GM12878 (cell line): ENCODE data around the gene FAM174A. TPM values are rescaled to one million over a fixed set of nuclear protein-coding genes. Genes with fewer than 3 reads are reported as not detected.

Source experiments
- ATAC-seq: fragments of 200-7000 bp; cut with Tn5 transposase; 3 replicates; pipeline ENCODE4 v1.9.1; 2020; ENCODE audit warnings: mild to moderate bottlenecking, moderate library complexity
- BruUV-seq: library from RNA; stranded (reverse); fragments of 400-500 nt; replicated peaks from 2 replicates; lab custom pipeline; 2021; lab: Mats Ljungman, UMichigan
- CTCF ChIA-PET: fragments of 300-600 bp; sonication (Branson Sonifier 250); formaldehyde crosslinking; extraction: SDS; loops from one replicate; lab custom pipeline; 2021; ENCODE audit warnings: inconsistent platforms; lab: Yijun Ruan, JAX
- POLR2A ChIA-PET: fragments of 350-600 bp; formaldehyde crosslinking; extraction: SDS; loops from one replicate; lab custom pipeline; 2021; ENCODE audit warnings: inconsistent platforms; lab: Charles Lee
- RAD21 ChIA-PET: fragments of 300-600 bp; sonication (Branson Sonifier 250); formaldehyde crosslinking; loops from one replicate; lab custom pipeline; 2023; ENCODE audit warnings: antibody characterized with exemption; ENCODE audit not compliant: unreplicated experiment; lab: Charles Lee
- SMC1A ChIA-PET: fragments of 300-600 bp; sonication (Branson Sonifier 250); formaldehyde crosslinking; loops from one replicate; lab custom pipeline; 2023; ENCODE audit not compliant: unreplicated experiment, uncharacterized antibody; lab: Charles Lee
- DNase-seq: peaks from one replicate; pipeline ENCODE4 v3.0.0-alpha.2; 2011; ENCODE audit warnings: low read depth, low spot score
- FAIRE-seq: peaks from 3 replicates; lab custom pipeline; 2011; peaks lifted over from hg19 to GRCh38; lab: Jason Lieb, UNC
- H2AFZ ChIP-seq: 2 replicates; pipeline ENCODE4 v1.6.0; 2011; ENCODE audit warnings: low read depth, low read length, control low read depth; ENCODE audit not compliant: control insufficient read depth
- H3K27ac ChIP-seq: 2 replicates; pipeline ENCODE4 v1.5.1; 2011; ENCODE audit warnings: control low read depth; ENCODE audit not compliant: control insufficient read depth, insufficient read depth
- H3K27me3 ChIP-seq, 2 experiments: replicated peaks in 1 of 2; 2 replicates each; pipeline versions ENCODE4 v1.6.0 to v1.6.1; 2011; ENCODE audit warnings: low read length in 1 of 2; ENCODE audit not compliant: control insufficient read depth in 2 of 2, insufficient read depth in 2 of 2
- H3K36me3 ChIP-seq, 2 experiments: 2 replicates each; pipeline ENCODE4 v1.5.1; 2011; ENCODE audit warnings: low read length in 1 of 2; ENCODE audit not compliant: control insufficient read depth in 2 of 2, insufficient read depth in 2 of 2
- H3K4me1 ChIP-seq: 2 replicates; pipeline ENCODE4 v1.6.1; 2011; ENCODE audit warnings: mild to moderate bottlenecking, low read length, moderate library complexity, mixed read lengths; ENCODE audit not compliant: control insufficient read depth, insufficient read depth
- H3K4me2 ChIP-seq: 2 replicates; pipeline ENCODE4 v1.6.0; 2011; ENCODE audit warnings: control low read depth; ENCODE audit not compliant: control insufficient read depth, insufficient read depth
- H3K4me3 ChIP-seq: fragments of 200-600 bp; sonication (generic); 2 replicates; pipeline ENCODE4 v1.5.1; 2016
- H3K79me2 ChIP-seq: 2 replicates; pipeline ENCODE4 v1.6.0; 2011; ENCODE audit warnings: low read length; ENCODE audit not compliant: control insufficient read depth, insufficient read depth
- H3K9ac ChIP-seq: 2 replicates; pipeline ENCODE4 v1.8.0; 2011; ENCODE audit warnings: low read length, control low read depth, mixed read lengths; ENCODE audit not compliant: control insufficient read depth, insufficient read depth
- H3K9me3 ChIP-seq: replicated peaks from 3 replicates; pipeline ENCODE4 v1.5.1; 2011; ENCODE audit warnings: mild to moderate bottlenecking, low read length; ENCODE audit not compliant: control insufficient read depth, insufficient read depth
- H4K20me1 ChIP-seq: 2 replicates; pipeline ENCODE4 v1.6.0; 2011; ENCODE audit not compliant: control insufficient read depth, insufficient read depth
- FOXM1 ChIP-seq: IDR thresholded peaks from 2 replicates; pipeline ENCODE4 v1.6.1; 2012; ENCODE audit warnings: low read depth, mild to moderate bottlenecking, inconsistent platforms, low read length, moderate library complexity
- HDAC2 ChIP-seq: fragments of 200-600 bp; sonication (generic); IDR thresholded peaks from 2 replicates; pipeline ENCODE4 v1.6.1; 2017
- IKZF1 ChIP-seq: fragments of 450-650 bp; conservative IDR thresholded peaks from 2 replicates; pipeline ENCODE4 v1.6.1; 2017; ENCODE audit warnings: antibody characterized with exemption, mild to moderate bottlenecking
- RAD51 ChIP-seq: fragments of 450-650 bp; IDR thresholded peaks from 2 replicates; pipeline ENCODE4 v1.6.1; 2016; ENCODE audit warnings: moderate library complexity, mild to moderate bottlenecking, inconsistent platforms
- RUNX3 ChIP-seq: IDR thresholded peaks from 2 replicates; pipeline ENCODE4 v1.6.1; 2012; ENCODE audit warnings: low read length, inconsistent platforms
- WGBS: methylation state at CpG from one replicate; pipeline ENCODE4 v1.1.6; 2016; ENCODE audit warnings: low lambda C conversion rate; ENCODE audit not compliant: insufficient replicate concordance, insufficient coverage; ENCODE audit errors: missing lambda C conversion rate; 5-methylcytosine and 5-hydroxymethylcytosine counted together
- in situ Hi-C: fragments of 300-500 bp; cut with MboI; formaldehyde crosslinking; loops from 9 replicates; pipeline ENCODE4 v1.14.3; 2018; ENCODE audit warnings: mixed read lengths
- intact Hi-C: fragments of 100-400 bp; cut with micrococcal nuclease; formaldehyde crosslinking; loops from one replicate; pipeline ENCODE4 v1.14.2; 2022; ENCODE audit not compliant: unreplicated experiment
- polyA plus RNA-seq, 11 experiments: library from polyadenylated mRNA; depleted of rRNA in 4 of 11; unstranded in 6 of 11; stranded (reverse) in 5 of 11; fragments of >200 nt; fragmentation: Nextera tagmentation in 4 of 11; fragmentation: Illumina TruSeq in 1 of 11; extraction: Ambion mirVana in 4 of 11; extraction: Trizol in 1 of 11; gene quantifications; 1 replicate in 1 of 11; 2 replicates in 10 of 11; pipeline versions ENCODE4 v1.2.1 to v1.2.3, GENCODE V29; 2011 to 2016; ENCODE audit warnings: inconsistent platforms in 2 of 11, missing spikeins in 2 of 11, low read depth in 1 of 11
- total RNA-seq, 4 experiments: library from RNA; depleted of rRNA in 3 of 4; stranded (reverse); fragments of >200 nt in 3 of 4; fragmentation: Illumina TruSeq in 1 of 4; extraction: Trizol in 1 of 4; gene quantifications; 2 replicates each; pipeline versions ENCODE4 v1.2.1 to v1.2.3, GENCODE V29; 2013 to 2021

FAM174A gene
- total and polyA plus RNA-seq, 10 of the 15 experiments (the other 5 are each of a cell fraction or from before 2014, with no cell fraction given) = 1.4 to 12.1 (median 6.0) TPM

DNA sequence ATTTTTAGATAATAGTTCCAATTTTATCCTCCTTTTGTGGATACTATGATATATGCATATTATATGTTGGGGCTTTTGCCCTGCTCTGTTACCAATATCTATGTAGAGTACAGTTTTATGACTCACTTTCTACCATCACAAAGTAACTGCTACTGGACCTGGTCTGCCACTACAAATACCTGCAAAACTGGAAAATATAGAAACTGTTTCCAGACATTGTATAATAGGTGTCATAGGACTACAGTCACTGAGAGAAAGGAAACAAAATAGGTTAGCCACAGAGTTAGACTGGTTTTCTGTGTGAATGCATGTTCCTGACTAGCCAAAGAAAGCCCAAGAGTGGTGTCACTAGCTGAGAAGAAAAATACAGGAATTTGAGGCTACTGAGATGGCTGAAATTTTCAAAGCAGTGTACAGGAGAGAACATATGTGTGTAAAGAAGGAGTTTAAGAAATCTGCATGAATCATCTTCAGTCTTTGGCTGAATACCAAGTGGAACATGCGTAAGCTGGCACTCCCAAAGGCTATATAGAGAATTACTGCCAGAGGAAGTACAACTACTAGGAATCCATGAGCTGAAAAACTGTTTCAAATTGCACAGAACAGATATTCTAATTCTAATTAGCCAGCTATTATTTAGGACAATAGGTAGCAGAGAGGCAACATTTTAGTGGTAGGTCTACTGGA is 29.0 kb upstream of the FAM174A start:
- RAD21 ChIA-PET = no interaction called here
- H3K27ac ChIP-seq = no peak overlapping the region
- TF ChIP-seq IKZF1 (no peak), FOXM1 (no peak), RAD51 (no peak), HDAC2 (no peak)
- H3K4me1 ChIP-seq = no peaks in the 10 kb centered on the region
- no peaks in the 10 kb centered on the region for H3K36me3 ChIP-seq
- ATAC-seq = no peak
- no peak overlapping the region for H2AFZ ChIP-seq
- H4K20me1 ChIP-seq = no peaks in the 10 kb centered on the region
- H3K79me2 ChIP-seq = no peaks in the 10 kb centered on the region
- in situ Hi-C loops = no loop called here
- CTCF ChIA-PET = interaction anchor here (0.6 kb wide), 1 partner anchor 94 kb away, joined by 3 read pairs; no protein-coding TSS in a partner anchor
- no TSS peak for BruUV-seq
- no peaks in the 10 kb centered on the region for H3K9me3 ChIP-seq
- no peak overlapping the region for H3K9ac ChIP-seq
- H3K27me3 ChIP-seq = no peaks in the 10 kb centered on the region
- POLR2A ChIA-PET = no interaction called here
- WGBS = 100% methylated on average over 1 of the region's 1 CpG
- H3K4me2 ChIP-seq = no peak overlapping the region
- no peak overlapping the region for H3K4me3 ChIP-seq
- no peak for DNase-seq
- intact Hi-C loops = no loop called here
- SMC1A ChIA-PET = no interaction called here
- no peak for FAIRE-seq

DNA sequence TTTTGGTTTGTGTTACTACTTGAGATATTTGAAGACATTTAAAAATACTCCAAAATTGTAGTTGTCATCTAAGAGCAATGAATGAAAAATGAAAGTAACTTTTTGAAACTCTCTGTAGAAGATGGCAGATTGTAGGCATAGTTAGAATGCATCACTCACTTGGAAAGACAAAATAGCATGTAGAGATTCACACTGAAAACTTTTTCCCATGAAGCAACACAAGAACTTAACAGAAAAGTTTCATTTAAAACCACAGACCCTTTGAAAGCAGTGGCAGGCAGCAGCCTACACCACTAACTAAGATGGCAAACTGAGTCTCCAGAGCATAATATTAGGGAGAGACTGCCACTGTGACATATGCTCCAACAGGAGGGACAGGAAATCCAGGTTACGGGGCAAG is 18.9 kb upstream of the FAM174A start:
- TF ChIP-seq FOXM1 = no peak
- no peak for TF ChIP-seq IKZF1
- TF ChIP-seq RUNX3 = peak; percentile 33; the same call in 1 of the 2 replicates
- CTCF ChIA-PET = no interaction called here

More for the DNA sequence above, 18.9 kb upstream of the FAM174A start:
- Histone ChIP-seq H3K27ac (peak overlapping the region; percentile 71; the same call in 1 of the 2 replicates), H3K4me3 (peak overlapping the region; percentile 25; the same call in 1 of the 2 replicates), H3K79me2 (no peaks in the 10 kb centered on the region), H3K9me3 (peaks cover 13% of the 10 kb centered on the region; the same call in 2 of the 3 replicates), H3K4me2 (peak overlapping the region; percentile 81), H3K36me3 (no peaks in the 10 kb centered on the region), H2AFZ (peak overlapping the region; percentile 79), H3K9ac (no peak overlapping the region; the same call in 1 of the 2 replicates), H3K27me3 (no peaks in the 10 kb centered on the region), H4K20me1 (no peaks in the 10 kb centered on the region), H3K4me1 (peaks cover 20% of the 10 kb centered on the region)
- no TSS peak for BruUV-seq
- ChIA-PET RAD21 (no interaction called here), SMC1A (interaction anchor here (1.4 kb wide), 1 partner anchor 37 kb away, joined by 3 read pairs; no protein-coding TSS in a partner anchor), POLR2A (no interaction called here)
- FAIRE-seq (no peak), DNase-seq (peak; percentile 25), ATAC-seq (peak; percentile 63)
- WGBS = 95% methylated on average over 1 of the region's 1 CpG
- in situ Hi-C loops (no loop called here), intact Hi-C loops (no loop called here)
